Karpas-422 (cell line): ENCODE data around the gene ANKRD62. TPM values are rescaled to one million over a fixed set of nuclear protein-coding genes. Genes with fewer than 3 reads are reported as not detected.
"Not testable (repeated sequence)": the region's sequence is repeated elsewhere in the genome, so short reads cannot be mapped to it uniquely, and the experiment has no call there.

Experiments used
- DNase-seq: peaks from one replicate; pipeline ENCODE4 v3.0.0-alpha.2; 2015
- H2AFZ ChIP-seq: fragments of 200-600 bp; sonication (generic); 2 replicates; pipeline ENCODE4 v1.6.1; 2014; ENCODE audit warnings: antibody characterized with exemption, low read length, mixed read lengths
- H3K27ac ChIP-seq: fragments of 200-600 bp; sonication (generic); 2 replicates; pipeline ENCODE4 v1.5.1; 2014; ENCODE audit warnings: mild to moderate bottlenecking, low read length, moderate library complexity
- H3K27me3 ChIP-seq: fragments of 200-600 bp; sonication (generic); 2 replicates; pipeline ENCODE4 v1.6.1; 2014; ENCODE audit warnings: low read length, mixed read lengths
- H3K36me3 ChIP-seq: fragments of 200-600 bp; sonication (generic); 2 replicates; pipeline ENCODE4 v1.6.1; 2014; ENCODE audit warnings: low read length, mixed read lengths; ENCODE audit not compliant: insufficient read depth
- H3K4me1 ChIP-seq: fragments of 200-600 bp; sonication (generic); 2 replicates; pipeline ENCODE4 v1.6.1; 2014; ENCODE audit warnings: mild to moderate bottlenecking, low read length, mixed read lengths
- H3K4me2 ChIP-seq: fragments of 200-600 bp; sonication (generic); 2 replicates; pipeline ENCODE4 v1.6.1; 2014; ENCODE audit warnings: low read length, low read depth, mild to moderate bottlenecking; ENCODE audit not compliant: poor library complexity, severe bottlenecking
- H3K4me3 ChIP-seq: fragments of 200-600 bp; sonication (generic); 2 replicates; pipeline ENCODE4 v1.5.1; 2014; ENCODE audit warnings: mild to moderate bottlenecking, antibody characterized with exemption, low read length, mixed read lengths
- H3K79me2 ChIP-seq: fragments of 200-600 bp; sonication (generic); 2 replicates; pipeline ENCODE4 v1.6.1; 2014; ENCODE audit warnings: mild to moderate bottlenecking, low read length, mixed read lengths
- H3K9ac ChIP-seq: fragments of 200-600 bp; sonication (generic); 2 replicates; pipeline ENCODE4 v1.6.0; 2014; ENCODE audit warnings: low read length
- H3K9me2 ChIP-seq: fragments of 200-600 bp; sonication (generic), shearing (Covaris generic); replicated peaks from 2 replicates; pipeline ENCODE4 v1.6.0; 2014; ENCODE audit warnings: mild to moderate bottlenecking, low read length, moderate library complexity; ENCODE audit not compliant: insufficient read depth
- H3K9me3 ChIP-seq: fragments of 300-700, 200-600 bp; sonication (generic); 2 replicates; pipeline ENCODE4 v1.6.1; 2014; ENCODE audit warnings: low read length, mixed read lengths
- H4K20me1 ChIP-seq: fragments of 200-600 bp; sonication (generic); 2 replicates; pipeline ENCODE4 v1.6.1; 2014; ENCODE audit warnings: mild to moderate bottlenecking, antibody characterized with exemption, low read length, low read depth; ENCODE audit not compliant: insufficient read depth
- total RNA-seq: library from RNA; depleted of rRNA; stranded (reverse); fragments of >200 nt; shearing (Covaris generic); gene quantifications from 2 replicates; pipeline ENCODE4 v1.2.3, GENCODE V29; 2014; ENCODE audit warnings: low replicate concordance

Gene ANKRD62
- total RNA-seq, 1 experiment from 2014 or later: not detected

DNA sequence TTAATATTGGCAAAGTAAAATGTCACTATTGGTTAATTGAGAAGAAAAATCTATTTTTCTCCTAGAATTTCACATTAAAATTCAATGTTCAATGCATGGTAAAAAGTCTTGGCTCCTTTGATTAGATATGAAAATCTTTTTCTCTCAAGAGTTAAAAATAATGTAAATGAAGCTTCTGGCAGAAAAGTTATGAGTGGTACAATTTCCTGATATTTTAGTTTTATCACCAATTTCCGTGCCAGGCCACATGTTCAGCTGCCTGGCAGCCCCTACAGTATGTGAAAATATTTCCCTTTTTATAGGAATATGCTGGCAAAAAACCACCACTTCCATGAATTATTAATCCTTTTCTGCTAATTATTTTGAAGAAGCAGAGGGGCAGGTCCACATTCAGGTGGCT is 22.6 kb upstream of the ANKRD62 start:
- H3K27me3 ChIP-seq, H3K4me3 ChIP-seq, H3K4me2 ChIP-seq, H3K9ac ChIP-seq, DNase-seq, H3K79me2 ChIP-seq, H3K4me1 ChIP-seq, H3K36me3 ChIP-seq, H3K27ac ChIP-seq, H3K9me2 ChIP-seq, H3K9me3 ChIP-seq, H4K20me1 ChIP-seq, H2AFZ ChIP-seq: not testable (repeated sequence)

- Histone ChIP-seq H3K9ac (no peak overlapping the region), H3K4me3 (no peak overlapping the region), H2AFZ (no peak overlapping the region), H3K36me3 (no peaks in the 10 kb centered on the region), H3K27ac (no peak overlapping the region), H3K4me1 (no peaks in the 10 kb centered on the region), H3K9me3 (no peaks in the 10 kb centered on the region), H3K4me2 (no peak overlapping the region), H3K9me2 (no peaks in the 10 kb centered on the region), H3K27me3 (no peaks in the 10 kb centered on the region), H4K20me1 (no peaks in the 10 kb centered on the region), H3K79me2 (no peaks in the 10 kb centered on the region)
- no peak for DNase-seq
Observed at GRCh38 chr18:12072996-12073395, 20.6 kb upstream of the ANKRD62 start.

DNA sequence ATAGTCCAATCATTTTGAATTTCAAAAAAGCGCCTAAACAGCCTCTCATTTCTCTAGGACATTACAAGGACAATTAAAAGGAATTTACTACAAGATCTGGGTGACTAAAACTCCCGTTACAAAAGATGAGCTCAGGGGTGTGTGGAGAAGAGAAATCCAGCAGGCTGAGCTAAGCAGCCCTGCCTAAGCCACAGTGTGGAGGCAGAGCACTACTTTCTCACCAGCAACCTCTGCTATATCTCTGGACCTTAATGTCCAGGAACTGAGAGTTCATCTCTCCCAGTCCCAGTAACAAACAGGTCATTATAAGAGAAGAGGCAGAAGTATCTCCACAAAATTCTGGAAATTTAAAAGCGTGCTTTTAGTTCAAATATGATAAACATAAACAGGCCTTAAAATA is 18.9 kb upstream of the ANKRD62 start:
- Histone ChIP-seq H3K4me3 (no peak overlapping the region), H3K4me1 (no peaks in the 10 kb centered on the region), H3K36me3 (no peaks in the 10 kb centered on the region), H3K27me3 (no peaks in the 10 kb centered on the region), H3K9ac (no peak overlapping the region), H2AFZ (no peak overlapping the region), H3K4me2 (no peak overlapping the region), H3K9me2 (no peaks in the 10 kb centered on the region), H4K20me1 (no peaks in the 10 kb centered on the region), H3K79me2 (no peaks in the 10 kb centered on the region), H3K27ac (no peak overlapping the region), H3K9me3 (no peaks in the 10 kb centered on the region)
- no peak for DNase-seq

DNA sequence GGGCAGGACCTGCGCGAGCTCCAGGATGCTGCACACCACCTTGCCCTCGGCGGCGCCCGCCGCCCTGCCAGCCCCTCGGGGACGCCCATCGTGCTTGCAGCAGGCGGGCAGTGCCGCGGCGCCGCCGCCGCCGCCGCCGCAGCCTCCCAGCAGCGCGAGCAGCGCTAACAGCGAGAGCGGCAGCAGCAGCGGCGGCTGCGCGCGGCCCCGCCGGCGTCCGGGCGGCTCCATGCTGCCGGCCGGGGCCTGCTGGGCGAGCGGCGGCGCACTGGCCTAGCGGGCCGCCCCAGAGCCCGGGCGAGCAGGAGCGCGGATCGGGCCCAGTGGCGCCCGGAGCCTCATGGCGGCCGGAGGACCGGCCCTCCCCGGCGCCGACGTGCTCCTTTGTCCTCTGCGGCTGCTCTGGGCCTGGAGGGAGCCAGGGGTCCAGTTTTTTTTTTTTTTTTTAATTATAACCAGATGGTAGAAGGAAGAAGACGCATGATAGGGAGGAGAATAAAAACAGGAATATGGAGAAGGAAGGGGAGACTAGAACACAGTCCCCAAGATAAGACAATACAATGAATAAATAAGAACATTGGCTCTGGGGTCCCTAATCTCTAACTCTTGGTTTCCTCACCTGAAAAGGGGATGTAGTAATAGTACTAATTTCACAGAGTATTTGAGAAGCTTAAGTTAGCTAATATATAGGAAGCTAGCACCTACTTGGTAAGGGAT is 17.1 kb upstream of the ANKRD62 start:
- no peaks in the 10 kb centered on the region for H3K36me3 ChIP-seq
- H3K9ac ChIP-seq: no peak overlapping the region
- H3K4me3 ChIP-seq: no peak overlapping the region
- H3K79me2 ChIP-seq: no peaks in the 10 kb centered on the region
- no peak overlapping the region for H2AFZ ChIP-seq
- H3K9me2 ChIP-seq: no peaks in the 10 kb centered on the region
- no peaks in the 10 kb centered on the region for H4K20me1 ChIP-seq
- H3K9me3 ChIP-seq: no peaks in the 10 kb centered on the region
- H3K4me1 ChIP-seq: no peaks in the 10 kb centered on the region
- H3K27ac ChIP-seq: no peak overlapping the region
- H3K27me3 ChIP-seq: no peaks in the 10 kb centered on the region
- H3K4me2 ChIP-seq: no peak overlapping the region
- no peak for DNase-seq

DNA sequence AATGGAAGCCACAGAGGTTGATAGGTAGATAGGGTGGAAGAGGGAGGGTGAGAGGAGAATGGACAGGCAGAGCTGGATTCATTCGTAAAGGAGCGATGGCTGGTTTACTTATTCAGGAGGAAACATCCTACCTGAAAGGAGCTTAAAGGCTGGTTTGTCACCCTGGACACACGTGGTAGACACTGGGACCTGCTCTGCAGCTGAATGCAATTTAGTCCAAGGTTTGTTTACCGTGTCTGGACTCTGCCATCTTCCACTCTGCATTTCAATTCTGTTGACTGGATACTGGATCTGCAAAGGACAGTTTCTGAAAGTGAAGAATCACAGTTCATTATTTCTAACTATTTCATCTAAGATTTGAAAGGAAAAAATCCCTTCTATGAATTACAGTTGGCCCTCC is 15.6 kb upstream of the ANKRD62 start:
- H3K36me3 ChIP-seq, H3K9me3 ChIP-seq, DNase-seq: not testable (repeated sequence)

DNA sequence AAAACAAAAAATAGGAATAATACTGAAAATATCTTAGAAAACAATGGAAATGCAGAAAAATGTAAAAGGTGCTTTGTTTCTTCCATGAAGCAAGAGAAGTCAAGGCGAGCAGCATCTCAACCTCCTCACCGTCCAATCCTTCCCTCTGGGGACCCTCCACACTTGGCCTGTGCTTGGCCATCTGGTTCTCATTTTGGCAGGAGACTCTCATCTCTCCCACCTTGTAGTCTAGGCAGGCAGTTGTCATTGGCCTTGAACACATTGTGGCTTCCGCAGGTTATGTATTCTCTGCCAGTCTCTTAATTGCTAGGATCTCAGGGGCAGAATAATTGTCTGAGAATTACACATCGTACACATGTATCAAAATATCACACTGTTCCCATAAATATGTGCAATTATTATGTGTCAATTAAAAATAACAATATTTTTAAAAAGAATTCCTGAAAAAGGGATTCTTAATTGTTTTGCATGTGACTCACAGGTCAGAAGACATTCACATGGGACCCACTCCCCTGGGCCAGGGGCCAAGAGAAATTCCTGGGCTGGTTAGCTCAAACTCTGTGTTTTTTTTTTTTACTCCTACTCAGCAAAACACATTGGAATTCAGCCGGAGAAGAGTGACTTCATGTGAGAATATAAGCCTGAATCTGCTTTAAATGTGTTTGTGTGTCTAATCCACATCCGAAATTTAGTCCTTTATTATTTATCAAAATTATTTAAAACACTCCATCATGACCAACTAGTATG is 14.0 kb upstream of the ANKRD62 start:
- no peak for DNase-seq
- H3K27me3 ChIP-seq: no peaks in the 10 kb centered on the region

More for the DNA sequence above, 15.6 kb upstream of the ANKRD62 start:
- H3K27ac ChIP-seq, H3K27me3 ChIP-seq, H2AFZ ChIP-seq, H3K9me2 ChIP-seq, H4K20me1 ChIP-seq, H3K4me3 ChIP-seq, H3K79me2 ChIP-seq, H3K9ac ChIP-seq, H3K4me2 ChIP-seq, H3K4me1 ChIP-seq: not testable (repeated sequence)

DNA sequence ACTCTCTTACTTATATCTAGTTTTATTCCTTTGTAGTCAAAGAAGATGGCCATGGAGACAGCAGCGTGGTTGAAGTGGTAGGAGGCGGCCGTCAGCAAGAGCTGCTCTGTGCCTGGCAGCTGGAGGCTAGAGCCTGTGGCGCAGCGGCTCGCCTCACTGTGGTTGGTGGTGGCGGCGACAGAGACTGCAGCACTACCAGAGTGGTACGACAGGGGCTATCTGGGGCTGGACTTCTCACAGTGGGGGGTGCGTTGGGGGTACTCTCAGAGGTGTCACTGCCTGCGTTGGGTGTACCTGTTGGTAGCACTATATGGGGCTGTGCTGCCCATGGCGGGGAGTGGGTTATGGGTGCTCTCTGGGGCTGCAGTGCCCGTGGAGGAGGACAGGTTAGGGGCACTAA is 8.5 kb upstream of the ANKRD62 start:
- Histone ChIP-seq H3K27ac (no peak overlapping the region), H3K9me3 (no peaks in the 10 kb centered on the region), H3K36me3 (no peaks in the 10 kb centered on the region), H2AFZ (no peak overlapping the region), H3K27me3 (no peaks in the 10 kb centered on the region), H4K20me1 (no peaks in the 10 kb centered on the region), H3K4me2 (no peak overlapping the region), H3K79me2 (no peaks in the 10 kb centered on the region), H3K4me3 (no peak overlapping the region), H3K4me1 (no peaks in the 10 kb centered on the region), H3K9ac (no peak overlapping the region), H3K9me2 (no peaks in the 10 kb centered on the region)
- no peak for DNase-seq

More for the DNA sequence above, 14.0 kb upstream of the ANKRD62 start:
- Histone ChIP-seq H3K9ac (no peak overlapping the region), H4K20me1 (no peaks in the 10 kb centered on the region), H3K36me3 (no peaks in the 10 kb centered on the region), H3K4me1 (no peaks in the 10 kb centered on the region), H3K9me2 (no peaks in the 10 kb centered on the region), H3K9me3 (no peaks in the 10 kb centered on the region), H2AFZ (no peak overlapping the region), H3K27ac (no peak overlapping the region), H3K4me3 (no peak overlapping the region), H3K4me2 (no peak overlapping the region), H3K79me2 (no peaks in the 10 kb centered on the region)

- H3K27ac ChIP-seq: no peak overlapping the region
- no peak overlapping the region for H3K4me3 ChIP-seq
- no peak overlapping the region for H3K4me2 ChIP-seq
- H4K20me1 ChIP-seq: no peaks in the 10 kb centered on the region
- H3K79me2 ChIP-seq: no peaks in the 10 kb centered on the region
- no peak overlapping the region for H2AFZ ChIP-seq
- no peaks in the 10 kb centered on the region for H3K27me3 ChIP-seq
- H3K9me3 ChIP-seq: no peaks in the 10 kb centered on the region
- no peaks in the 10 kb centered on the region for H3K36me3 ChIP-seq
- no peaks in the 10 kb centered on the region for H3K9me2 ChIP-seq
- no peak overlapping the region for H3K9ac ChIP-seq
- no peak for DNase-seq
- no peaks in the 10 kb centered on the region for H3K4me1 ChIP-seq
Observed at GRCh38 chr18:12085786-12086185, 7.9 kb upstream of the ANKRD62 start.
